ENCODE results near the gene SRBD1.

DNA sequence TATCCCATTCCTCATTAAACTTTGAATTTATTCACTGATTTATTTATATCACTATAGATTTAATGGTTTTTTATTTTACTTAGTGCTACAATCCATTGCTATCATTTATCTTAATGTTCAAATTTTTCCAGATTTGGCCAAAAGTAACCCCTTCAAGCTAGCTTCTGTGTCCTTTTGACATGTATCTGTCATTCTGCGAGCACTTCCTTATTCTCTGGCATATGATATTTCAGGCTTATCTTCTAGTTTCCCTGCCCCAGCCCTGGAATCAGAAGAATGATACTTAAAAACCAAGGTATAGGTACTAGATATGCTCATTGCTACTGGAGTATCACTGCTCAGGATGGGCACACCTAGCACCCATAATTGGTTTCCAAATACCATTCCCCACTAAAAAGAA, 28.5 kb downstream of the SRBD1 start:
- TF ChIP-seq, protein P1, sequence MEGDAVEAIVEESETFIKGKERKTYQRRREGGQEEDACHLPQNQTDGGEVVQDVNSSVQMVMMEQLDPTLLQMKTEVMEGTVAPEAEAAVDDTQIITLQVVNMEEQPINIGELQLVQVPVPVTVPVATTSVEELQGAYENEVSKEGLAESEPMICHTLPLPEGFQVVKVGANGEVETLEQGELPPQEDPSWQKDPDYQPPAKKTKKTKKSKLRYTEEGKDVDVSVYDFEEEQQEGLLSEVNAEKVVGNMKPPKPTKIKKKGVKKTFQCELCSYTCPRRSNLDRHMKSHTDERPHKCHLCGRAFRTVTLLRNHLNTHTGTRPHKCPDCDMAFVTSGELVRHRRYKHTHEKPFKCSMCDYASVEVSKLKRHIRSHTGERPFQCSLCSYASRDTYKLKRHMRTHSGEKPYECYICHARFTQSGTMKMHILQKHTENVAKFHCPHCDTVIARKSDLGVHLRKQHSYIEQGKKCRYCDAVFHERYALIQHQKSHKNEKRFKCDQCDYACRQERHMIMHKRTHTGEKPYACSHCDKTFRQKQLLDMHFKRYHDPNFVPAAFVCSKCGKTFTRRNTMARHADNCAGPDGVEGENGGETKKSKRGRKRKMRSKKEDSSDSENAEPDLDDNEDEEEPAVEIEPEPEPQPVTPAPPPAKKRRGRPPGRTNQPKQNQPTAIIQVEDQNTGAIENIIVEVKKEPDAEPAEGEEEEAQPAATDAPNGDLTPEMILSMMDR (IDR thresholded peaks at IDR 0.05) = no peak
- TF ChIP-seq ZFX (IDR thresholded peaks at IDR 0.05; ENCODE audit: borderline replicate concordance) = no peak

Data from 22Rv1 (cell line).